SK-N-SH (cell line): ENCODE measurements around the gene ERMN. TPM values are rescaled to one million over a fixed set of nuclear protein-coding genes. Genes with fewer than 3 reads are reported as not detected.

Experiments used
- CTCF ChIA-PET: fragments of 300-600, 350-600 bp; formaldehyde crosslinking; extraction: SDS; loops from one replicate; lab custom pipeline; 2021; lab: Yijun Ruan, JAX
- POLR2A ChIA-PET: fragments of 350-600 bp; sonication (Branson Sonifier 250); formaldehyde crosslinking; extraction: SDS; loops from one replicate; lab custom pipeline; 2020; ENCODE audit warnings: antibody characterized with exemption, inconsistent platforms; lab: Yijun Ruan, JAX
- DNase-seq: peaks from one replicate; pipeline ENCODE4 v3.0.0; 2012
- H2AFZ ChIP-seq: fragments of 200-600 bp; sonication (generic); 2 replicates; pipeline ENCODE4 v1.8.1; 2016; ENCODE audit warnings: antibody characterized with exemption, mild to moderate bottlenecking, low read depth
- H3F3A ChIP-seq: fragments of 200-600 bp; sonication (generic); replicated peaks from 2 replicates; pipeline ENCODE3; 2016; ENCODE audit warnings: antibody characterized with exemption, mild to moderate bottlenecking; ENCODE audit not compliant: insufficient read depth
- H3K27ac ChIP-seq, 2 experiments: fragments of 200-500 bp in 1 of 2; fragments of 200-600 bp in 1 of 2; sonication (Bioruptor generic) in 1 of 2; sonication (generic), shearing (Covaris generic) in 1 of 2; 2 replicates each; pipeline versions ENCODE4 v1.5.1 to v1.6.1; 2014 to 2016; ENCODE audit warnings: low read depth in 2 of 2, inconsistent platforms in 1 of 2, low read length in 1 of 2, mild to moderate bottlenecking in 1 of 2, mixed read lengths in 1 of 2
- H3K27me3 ChIP-seq: fragments of 200-600 bp; sonication (generic), shearing (Covaris generic); 2 replicates; pipeline ENCODE4 v1.6.1; 2016; ENCODE audit warnings: mixed run types; ENCODE audit not compliant: insufficient read depth
- H3K36me3 ChIP-seq, 2 experiments: fragments of 200-500 bp in 1 of 2; fragments of 200-600 bp in 1 of 2; sonication (Bioruptor generic) in 1 of 2; sonication (generic) in 1 of 2; replicated peaks in 1 of 2; 2 replicates each; pipeline versions ENCODE3 to v1.5.1; 2014 to 2016; ENCODE audit warnings: low read length in 1 of 2, mild to moderate bottlenecking in 1 of 2; ENCODE audit not compliant: insufficient read depth in 2 of 2, control insufficient read depth in 1 of 2
- H3K4me1 ChIP-seq, 2 experiments: fragments of 200-500 bp in 1 of 2; fragments of 200-600 bp in 1 of 2; sonication (Bioruptor generic) in 1 of 2; sonication (generic), shearing (Covaris generic) in 1 of 2; 2 replicates each; pipeline versions ENCODE4 v1.5.1 to v1.6.1; 2014 to 2016; ENCODE audit warnings: low read depth in 1 of 2, low read length in 1 of 2, mixed run types in 1 of 2; ENCODE audit not compliant: insufficient read depth in 2 of 2, control insufficient read depth in 1 of 2
- H3K4me2 ChIP-seq: fragments of 200-600 bp; sonication (generic), shearing (Covaris generic); 2 replicates; pipeline ENCODE4 v1.6.1; 2017; ENCODE audit warnings: mixed run types
- H3K4me3 ChIP-seq, 2 experiments: fragments of 200-500 bp in 1 of 2; fragments of 200-600 bp in 1 of 2; sonication (Bioruptor generic) in 1 of 2; sonication (generic), shearing (Covaris generic) in 1 of 2; 2 replicates each; pipeline versions ENCODE4 v1.5.1 to v1.8.1; 2014 to 2016; ENCODE audit warnings: low read depth in 2 of 2, inconsistent platforms in 1 of 2, low read length in 1 of 2, mild to moderate bottlenecking in 1 of 2, mixed read lengths in 1 of 2, moderate library complexity in 1 of 2
- H3K79me2 ChIP-seq: fragments of 200-600 bp; sonication (generic); 2 replicates; pipeline ENCODE4 v1.8.1; 2017; ENCODE audit warnings: mild to moderate bottlenecking; ENCODE audit not compliant: insufficient read depth
- H3K9ac ChIP-seq: fragments of 200-600 bp; sonication (generic); 2 replicates; pipeline ENCODE4 v1.6.1; 2017; ENCODE audit warnings: mixed run types
- H3K9me2 ChIP-seq: fragments of 200-600 bp; sonication (generic); 2 replicates; pipeline ENCODE4 v1.6.1; 2017; ENCODE audit warnings: mixed run types
- H3K9me3 ChIP-seq: fragments of 200-600 bp; sonication (generic); 2 replicates; pipeline ENCODE4 v1.6.1; 2017; ENCODE audit warnings: mixed run types, mild to moderate bottlenecking, moderate library complexity
- H4K20me1 ChIP-seq: fragments of 200-600 bp; sonication (generic); 2 replicates; pipeline ENCODE4 v1.6.1; 2017; ENCODE audit warnings: mild to moderate bottlenecking, mixed run types; ENCODE audit not compliant: insufficient read depth
- MEF2A ChIP-seq: IDR thresholded peaks from 2 replicates; pipeline ENCODE4 v1.4.0; 2012; ENCODE audit warnings: low read depth, borderline replicate concordance
- MXI1 ChIP-seq: IDR thresholded peaks from 2 replicates; pipeline ENCODE4 v1.6.1; 2012; ENCODE audit warnings: mild to moderate bottlenecking, low read depth, low read length, improper control_type of control experiment
- NFIC ChIP-seq: IDR thresholded peaks from 2 replicates; pipeline ENCODE4 v1.4.0; 2012; ENCODE audit warnings: borderline replicate concordance
- NRF1 ChIP-seq: IDR thresholded peaks from 2 replicates; pipeline ENCODE4 v1.6.1; 2012; ENCODE audit warnings: low read depth, mild to moderate bottlenecking, low read length
- RAD21 ChIP-seq: IDR thresholded peaks from 2 replicates; pipeline ENCODE4 v1.6.1; 2012; ENCODE audit warnings: mild to moderate bottlenecking, low read length
- TAF1 ChIP-seq: IDR thresholded peaks from 2 replicates; pipeline ENCODE4 v1.6.1; 2012; ENCODE audit warnings: low read depth, mild to moderate bottlenecking, low read length, moderate library complexity, borderline replicate concordance
- WGBS: methylation state at CpG from one replicate; pipeline ENCODE4 v1.1.6; 2017; ENCODE audit warnings: low lambda C conversion rate; 5-methylcytosine and 5-hydroxymethylcytosine counted together
- polyA plus RNA-seq, 3 experiments: library from polyadenylated mRNA; depleted of rRNA; stranded (reverse); fragments of >200 nt; gene quantifications; 2 replicates each; pipeline ENCODE4 v1.2.3, GENCODE V29; 2012
- TF ChIP-seq, protein P1 (sequence below): IDR thresholded peaks from 2 replicates; pipeline ENCODE4; 2012
- TF ChIP-seq, protein P2 (sequence below): fragments of 200-600 bp; sonication (generic); IDR thresholded peaks from 2 replicates; pipeline ENCODE4 v1.6.1; 2017; ENCODE audit warnings: antibody characterized with exemption, mild to moderate bottlenecking, moderate library complexity
- TF ChIP-seq, protein P3 (sequence below): IDR thresholded peaks from 2 replicates; pipeline ENCODE4 v1.4.0; 2012; ENCODE audit warnings: low read depth, borderline replicate concordance

The ERMN gene
- polyA plus RNA-seq, 1 of the 3 experiments (the other 2 are of a cell fraction) = not detected

DNA sequence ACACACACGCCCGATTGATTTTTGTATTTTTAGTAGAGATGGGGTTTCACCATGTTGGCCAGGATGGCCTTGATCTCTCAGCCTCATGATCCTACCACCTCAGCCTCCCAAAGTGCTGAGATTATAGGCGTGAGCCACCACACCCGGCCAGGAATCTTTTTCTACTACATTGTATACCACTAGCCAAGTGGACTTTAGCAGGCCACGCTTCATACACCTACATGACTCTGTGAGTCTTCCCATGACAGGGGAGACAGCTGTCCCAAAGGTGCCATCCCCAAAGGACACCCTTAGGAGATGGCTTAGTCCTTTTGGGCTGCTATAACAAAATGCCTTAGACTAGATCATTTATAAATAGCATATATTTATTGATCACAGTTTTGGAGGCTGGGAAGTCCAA lies 32.8 kb downstream of the ERMN start:
- TF ChIP-seq, protein P1, sequence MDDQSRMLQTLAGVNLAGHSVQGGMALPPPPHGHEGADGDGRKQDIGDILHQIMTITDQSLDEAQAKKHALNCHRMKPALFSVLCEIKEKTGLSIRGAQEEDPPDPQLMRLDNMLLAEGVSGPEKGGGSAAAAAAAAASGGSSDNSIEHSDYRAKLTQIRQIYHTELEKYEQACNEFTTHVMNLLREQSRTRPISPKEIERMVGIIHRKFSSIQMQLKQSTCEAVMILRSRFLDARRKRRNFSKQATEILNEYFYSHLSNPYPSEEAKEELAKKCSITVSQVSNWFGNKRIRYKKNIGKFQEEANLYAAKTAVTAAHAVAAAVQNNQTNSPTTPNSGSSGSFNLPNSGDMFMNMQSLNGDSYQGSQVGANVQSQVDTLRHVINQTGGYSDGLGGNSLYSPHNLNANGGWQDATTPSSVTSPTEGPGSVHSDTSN = no peak
- TF ChIP-seq MXI1 (no peak), RAD21 (no peak), TAF1 (no peak), NFIC (no peak)
- Histone ChIP-seq H3K36me3 (peaks cover 3% of the 10 kb centered on the region in 2 experiments), H3K27me3 (no peaks in the 10 kb centered on the region), H3K9me2 (no peaks in the 10 kb centered on the region), H3K4me1 (no peaks in the 10 kb centered on the region), H3K4me3 (no peak overlapping the region), H3K9me3 (no peaks in the 10 kb centered on the region), H4K20me1 (no peaks in the 10 kb centered on the region), H3K27ac (no peak overlapping the region), H3K9ac (no peak overlapping the region), H3K79me2 (no peaks in the 10 kb centered on the region), H2AFZ (no peak overlapping the region), H3F3A (no peaks in the 10 kb centered on the region), H3K4me2 (no peak overlapping the region)
- ChIA-PET CTCF (interaction anchor here (3.5 kb wide), 1 partner anchor 9 kb away, joined by 19 read pairs; no protein-coding TSS in a partner anchor), POLR2A (no interaction called here)
- no peak for DNase-seq
- WGBS = 43% methylated on average over 5 of the region's 5 CpGs

DNA sequence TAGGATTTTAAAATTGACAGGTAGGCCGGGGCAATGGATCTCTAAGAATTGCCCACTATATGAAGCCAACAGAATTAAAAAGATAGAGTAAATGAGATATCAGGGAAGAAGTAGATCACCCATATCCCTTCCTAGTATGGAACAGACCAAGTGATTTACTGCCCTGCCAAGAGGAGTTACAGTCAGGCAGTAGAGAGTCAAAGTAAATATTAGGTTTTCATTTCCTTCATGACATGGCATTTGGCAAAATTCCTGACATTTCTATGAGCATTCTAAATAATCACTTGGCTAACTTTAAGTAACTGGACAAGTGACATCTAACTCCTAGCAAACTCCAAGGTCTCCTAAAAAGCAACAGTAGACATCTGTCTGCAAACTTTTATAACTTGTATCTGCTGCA lies 34.6 kb downstream of the ERMN start:
- POLR2A ChIA-PET = no interaction called here
- WGBS = 14% methylated on average over 1 of the region's 1 CpG

DNA sequence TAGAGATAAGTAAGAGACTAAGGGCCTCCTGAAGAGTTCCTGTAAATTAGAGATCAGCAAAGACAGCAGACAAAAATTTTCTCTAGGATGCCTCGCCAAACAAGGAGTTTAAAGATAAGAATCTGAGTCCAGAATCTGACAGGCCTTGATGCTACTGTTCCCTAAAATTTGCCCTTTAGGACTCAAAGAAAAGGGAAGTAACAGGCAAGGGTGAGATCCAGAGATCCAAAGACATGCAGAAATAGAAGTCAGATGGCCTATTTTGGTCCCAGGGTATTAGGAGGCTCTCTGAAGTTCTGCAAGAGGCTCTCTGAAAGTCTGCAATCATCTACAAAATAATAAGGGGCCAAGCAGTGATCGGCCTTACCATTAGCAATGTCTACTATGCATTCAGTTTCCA lies 35.1 kb downstream of the ERMN start:
- Histone ChIP-seq H3K36me3 (peaks cover 0 to 3% of the 10 kb centered on the region in 2 experiments), H3K4me3 (no peak overlapping the region), H3K4me2 (no peak overlapping the region), H3K9me3 (no peaks in the 10 kb centered on the region), H3K79me2 (no peaks in the 10 kb centered on the region), H2AFZ (no peak overlapping the region), H3K9ac (no peak overlapping the region), H3K27me3 (no peaks in the 10 kb centered on the region), H3K4me1 (no peaks in the 10 kb centered on the region), H4K20me1 (no peaks in the 10 kb centered on the region), H3K9me2 (no peaks in the 10 kb centered on the region), H3F3A (no peaks in the 10 kb centered on the region), H3K27ac (no peak overlapping the region)
- WGBS = 38% methylated on average over 2 of the region's 2 CpGs
- no peak for TF ChIP-seq MEF2A
- TF ChIP-seq, protein P2, sequence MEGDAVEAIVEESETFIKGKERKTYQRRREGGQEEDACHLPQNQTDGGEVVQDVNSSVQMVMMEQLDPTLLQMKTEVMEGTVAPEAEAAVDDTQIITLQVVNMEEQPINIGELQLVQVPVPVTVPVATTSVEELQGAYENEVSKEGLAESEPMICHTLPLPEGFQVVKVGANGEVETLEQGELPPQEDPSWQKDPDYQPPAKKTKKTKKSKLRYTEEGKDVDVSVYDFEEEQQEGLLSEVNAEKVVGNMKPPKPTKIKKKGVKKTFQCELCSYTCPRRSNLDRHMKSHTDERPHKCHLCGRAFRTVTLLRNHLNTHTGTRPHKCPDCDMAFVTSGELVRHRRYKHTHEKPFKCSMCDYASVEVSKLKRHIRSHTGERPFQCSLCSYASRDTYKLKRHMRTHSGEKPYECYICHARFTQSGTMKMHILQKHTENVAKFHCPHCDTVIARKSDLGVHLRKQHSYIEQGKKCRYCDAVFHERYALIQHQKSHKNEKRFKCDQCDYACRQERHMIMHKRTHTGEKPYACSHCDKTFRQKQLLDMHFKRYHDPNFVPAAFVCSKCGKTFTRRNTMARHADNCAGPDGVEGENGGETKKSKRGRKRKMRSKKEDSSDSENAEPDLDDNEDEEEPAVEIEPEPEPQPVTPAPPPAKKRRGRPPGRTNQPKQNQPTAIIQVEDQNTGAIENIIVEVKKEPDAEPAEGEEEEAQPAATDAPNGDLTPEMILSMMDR = no peak
- TF ChIP-seq NRF1 = no peak
- DNase-seq = no peak
- CTCF ChIA-PET = no interaction called here
- POLR2A ChIA-PET = no interaction called here

More for the DNA sequence above, 34.6 kb downstream of the ERMN start:
- H3K4me2 ChIP-seq = no peak overlapping the region
- H4K20me1 ChIP-seq = no peaks in the 10 kb centered on the region
- no peaks in the 10 kb centered on the region for H3F3A ChIP-seq
- H3K9ac ChIP-seq = no peak overlapping the region
- no peak overlapping the region for H3K27ac ChIP-seq
- no peaks in the 10 kb centered on the region for H3K27me3 ChIP-seq
- no peaks in the 10 kb centered on the region for H3K9me2 ChIP-seq
- no peaks in the 10 kb centered on the region for H3K79me2 ChIP-seq
- CTCF ChIA-PET = no interaction called here
- H3K9me3 ChIP-seq = no peaks in the 10 kb centered on the region
- H3K4me1 ChIP-seq = no peaks in the 10 kb centered on the region
- no peak overlapping the region for H3K4me3 ChIP-seq
- H2AFZ ChIP-seq = no peak overlapping the region
- DNase-seq = no peak
- peaks cover 3% of the 10 kb centered on the region in 2 experiments for H3K36me3 ChIP-seq
- TF ChIP-seq, protein P3, sequence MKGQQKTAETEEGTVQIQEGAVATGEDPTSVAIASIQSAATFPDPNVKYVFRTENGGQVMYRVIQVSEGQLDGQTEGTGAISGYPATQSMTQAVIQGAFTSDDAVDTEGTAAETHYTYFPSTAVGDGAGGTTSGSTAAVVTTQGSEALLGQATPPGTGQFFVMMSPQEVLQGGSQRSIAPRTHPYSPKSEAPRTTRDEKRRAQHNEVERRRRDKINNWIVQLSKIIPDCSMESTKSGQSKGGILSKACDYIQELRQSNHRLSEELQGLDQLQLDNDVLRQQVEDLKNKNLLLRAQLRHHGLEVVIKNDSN = no peak
- TF ChIP-seq, protein P1 = peak; percentile 12; the same call in 1 of the 2 replicates
